K562 (cell line): ENCODE data around the gene ANXA4. TPM values are rescaled to one million over a fixed set of nuclear protein-coding genes. Genes with fewer than 3 reads are reported as not detected.

Experiments used
- CBFA2T2 ChIP-seq: fragments of 450-650 bp; conservative IDR thresholded peaks from 2 replicates; pipeline ENCODE4 v1.6.1; 2017; ENCODE audit warnings: mild to moderate bottlenecking
- CCAR2 ChIP-seq: fragments of 200-400 bp; formaldehyde crosslinking; IDR thresholded peaks from 2 replicates; pipeline ENCODE4 v1.6.1; 2017; ENCODE audit warnings: mild to moderate bottlenecking, low read depth, low read length
- CCNT2 ChIP-seq: IDR thresholded peaks from 2 replicates; pipeline ENCODE4 v1.6.1; 2011; ENCODE audit warnings: borderline replicate concordance, low read depth, mild to moderate bottlenecking, moderate library complexity, mixed read lengths, low read length; ENCODE audit not compliant: insufficient read length; ENCODE audit errors: extremely low read depth
- EGR1 ChIP-seq: fragments of 450-650 bp; conservative IDR thresholded peaks from 2 replicates; pipeline ENCODE4 v1.6.1; 2017; ENCODE audit warnings: mild to moderate bottlenecking
- FOS ChIP-seq: IDR thresholded peaks from 3 replicates; pipeline ENCODE4 v1.6.1; 2011; ENCODE audit not compliant: insufficient read length; ENCODE audit errors: extremely low read depth
- FOSL1 ChIP-seq: fragments of 200-800 bp; sonication (Bioruptor generic); conservative IDR thresholded peaks from 2 replicates; pipeline ENCODE4 v1.6.1; 2016; ENCODE audit warnings: missing genetic modification characterization, missing compliant biosample characterization
- FOXM1 ChIP-seq, 2 experiments: fragments of 450-650 bp in 1 of 2; sonication (generic) in 1 of 2; formaldehyde crosslinking in 1 of 2; IDR thresholded peaks; 2 replicates each; pipeline versions ENCODE4 v1.6.1 to v1.9.0; 2017 to 2022; ENCODE audit warnings: low read depth in 2 of 2, mild to moderate bottlenecking in 2 of 2, missing genetic modification reagents in 1 of 2, moderate library complexity in 1 of 2
- HMGN3 ChIP-seq: IDR thresholded peaks from 2 replicates; pipeline ENCODE4 v1.6.1; 2011; ENCODE audit warnings: borderline replicate concordance, low read depth, mild to moderate bottlenecking, mixed read lengths, low read length; ENCODE audit not compliant: insufficient read length; ENCODE audit errors: extremely low read depth
- HSF4 ChIP-seq: fragments of 250-450 bp; sonication (Bioruptor Pico); IDR thresholded peaks from 2 replicates; pipeline ENCODE4 v2.1.2; 2022; ENCODE audit warnings: mild to moderate bottlenecking, moderate library complexity, borderline replicate concordance
- OTX1 ChIP-seq: fragments of 450-650 bp; formaldehyde crosslinking; IDR thresholded peaks from 2 replicates; pipeline ENCODE4 v1.4.0; 2022; ENCODE audit warnings: mild to moderate bottlenecking
- SIN3B ChIP-seq: fragments of 450-650 bp; IDR thresholded peaks from 2 replicates; pipeline ENCODE4 v1.6.1; 2017; ENCODE audit warnings: low read depth, mild to moderate bottlenecking, moderate library complexity
- TCF3 ChIP-seq: sonication (generic); formaldehyde crosslinking; IDR thresholded peaks from 2 replicates; pipeline ENCODE4 v1.4.0; 2020; ENCODE audit warnings: mild to moderate bottlenecking, missing genetic modification reagents
- TEAD1 ChIP-seq, 2 experiments: fragments of 450-650 bp in 1 of 2; sonication (generic) in 1 of 2; formaldehyde crosslinking; IDR thresholded peaks; 2 replicates each; pipeline versions ENCODE4 v1.4.0 to v1.8.0; 2020 to 2022; ENCODE audit warnings: mild to moderate bottlenecking in 2 of 2, missing genetic modification reagents in 1 of 2
- ZFP30 ChIP-seq: fragments of 250-450 bp; sonication (Bioruptor Pico); IDR thresholded peaks from 2 replicates; pipeline ENCODE4 v1.8.0; 2022; ENCODE audit warnings: moderate library complexity, mild to moderate bottlenecking, inconsistent platforms, borderline replicate concordance
- ZKSCAN1 ChIP-seq: fragments of 150-350 bp; IDR thresholded peaks from 2 replicates; pipeline ENCODE4 v1.6.1; 2016; ENCODE audit warnings: low read depth, low read length
- ZNF232 ChIP-seq: sonication (generic); formaldehyde crosslinking; IDR thresholded peaks from 2 replicates; pipeline ENCODE4 v1.8.0; 2022; ENCODE audit warnings: mild to moderate bottlenecking, missing genetic modification reagents
- ZNF263 ChIP-seq: sonication (generic); formaldehyde crosslinking; IDR thresholded peaks from 2 replicates; pipeline ENCODE4 v1.8.0; 2022; ENCODE audit warnings: mild to moderate bottlenecking, missing genetic modification reagents, borderline replicate concordance
- ZSCAN32 ChIP-seq: fragments of 450-650 bp; formaldehyde crosslinking; IDR thresholded peaks from 2 replicates; pipeline ENCODE4 v1.4.0; 2020; ENCODE audit warnings: mild to moderate bottlenecking, moderate library complexity
- polyA plus RNA-seq, 8 experiments: library from polyadenylated mRNA; depleted of rRNA in 4 of 8; stranded (reverse) in 5 of 8; unstranded in 3 of 8; fragments of >200 nt; fragmentation: Nextera tagmentation in 2 of 8; fragmentation: Illumina TruSeq in 1 of 8; extraction: Ambion mirVana in 2 of 8; extraction: Trizol in 1 of 8; gene quantifications; 2 replicates each; pipeline versions ENCODE4 v1.2.1 to v1.2.3, GENCODE V29; 2011 to 2014; ENCODE audit warnings: inconsistent platforms in 1 of 8, missing spikeins in 1 of 8
- total RNA-seq, 7 experiments: library from RNA; depleted of rRNA in 6 of 7; stranded (reverse); fragments of >200 nt in 6 of 7; fragmentation: Illumina TruSeq in 2 of 7; extraction: Trizol in 2 of 7; gene quantifications; 2 replicates each; pipeline versions ENCODE4 v1.2.1 to v1.2.3, GENCODE V29; 2011 to 2021; ENCODE audit warnings: low replicate concordance in 1 of 7
- TF ChIP-seq, protein P1 (sequence below): fragments of 250-450 bp; sonication (Bioruptor Pico); IDR thresholded peaks from 2 replicates; pipeline ENCODE4 v1.5.0; 2021; ENCODE audit warnings: mild to moderate bottlenecking, borderline replicate concordance
- TF ChIP-seq, protein P2 (sequence below): fragments of 250-450 bp; sonication (Bioruptor Pico); IDR thresholded peaks from 2 replicates; pipeline ENCODE4 v1.4.0; 2020
- TF ChIP-seq, protein P3 (sequence below): fragments of 150-350 bp; IDR thresholded peaks from 2 replicates; pipeline ENCODE4 v1.6.1; 2014; ENCODE audit warnings: low read depth, mild to moderate bottlenecking, low read length, borderline replicate concordance

ANXA4 gene
- total and polyA plus RNA-seq, 9 of the 15 experiments (the other 6 are each of a cell fraction or from before 2014, with no cell fraction given): 3.4 to 13.6 (median 11.6) TPM

DNA sequence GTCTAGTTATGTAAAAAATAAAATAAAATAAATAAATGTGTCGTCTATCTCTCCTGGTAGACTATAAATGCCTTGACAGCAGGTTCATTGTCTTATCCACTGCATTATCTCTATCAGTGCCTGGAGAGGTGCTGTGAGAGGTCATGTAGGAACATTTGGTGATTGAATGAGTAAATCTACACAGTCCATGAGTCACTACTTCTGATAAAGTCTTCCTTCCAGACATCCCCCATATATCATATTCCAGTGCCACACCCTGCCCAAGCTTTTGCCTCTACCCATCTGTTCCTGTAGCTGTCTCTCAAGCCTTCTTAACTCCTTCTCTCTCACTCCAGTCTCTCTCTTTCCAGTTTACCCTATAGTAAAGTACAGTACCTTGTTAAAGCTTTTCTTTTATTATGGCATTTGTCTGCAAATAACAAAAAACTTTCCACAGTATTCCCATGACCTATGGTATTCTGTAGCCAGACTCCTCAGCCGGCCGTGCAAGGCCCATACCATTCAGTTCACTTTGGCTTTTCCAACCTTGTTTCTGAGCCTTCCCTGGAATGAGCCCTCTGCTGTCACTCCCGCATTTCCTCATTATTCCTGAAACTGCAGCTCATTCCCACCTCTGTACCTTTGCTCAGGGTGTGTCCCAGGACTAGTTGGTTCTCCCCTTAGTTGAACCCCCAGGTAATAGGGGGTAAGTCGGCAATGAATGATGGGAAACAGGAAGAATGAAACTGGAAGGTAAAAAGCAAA lies 37.5 kb downstream of the ANXA4 start (continued):
- TF ChIP-seq, protein P1, sequence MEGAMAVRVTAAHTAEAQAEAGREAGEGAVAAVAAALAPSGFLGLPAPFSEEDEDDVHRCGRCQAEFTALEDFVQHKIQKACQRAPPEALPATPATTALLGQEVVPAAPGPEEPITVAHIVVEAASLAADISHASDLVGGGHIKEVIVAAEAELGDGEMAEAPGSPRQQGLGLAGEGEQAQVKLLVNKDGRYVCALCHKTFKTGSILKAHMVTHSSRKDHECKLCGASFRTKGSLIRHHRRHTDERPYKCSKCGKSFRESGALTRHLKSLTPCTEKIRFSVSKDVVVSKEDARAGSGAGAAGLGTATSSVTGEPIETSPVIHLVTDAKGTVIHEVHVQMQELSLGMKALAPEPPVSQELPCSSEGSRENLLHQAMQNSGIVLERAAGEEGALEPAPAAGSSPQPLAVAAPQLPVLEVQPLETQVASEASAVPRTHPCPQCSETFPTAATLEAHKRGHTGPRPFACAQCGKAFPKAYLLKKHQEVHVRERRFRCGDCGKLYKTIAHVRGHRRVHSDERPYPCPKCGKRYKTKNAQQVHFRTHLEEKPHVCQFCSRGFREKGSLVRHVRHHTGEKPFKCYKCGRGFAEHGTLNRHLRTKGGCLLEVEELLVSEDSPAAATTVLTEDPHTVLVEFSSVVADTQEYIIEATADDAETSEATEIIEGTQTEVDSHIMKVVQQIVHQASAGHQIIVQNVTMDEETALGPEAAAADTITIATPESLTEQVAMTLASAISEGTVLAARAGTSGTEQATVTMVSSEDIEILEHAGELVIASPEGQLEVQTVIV (CRISPR knock-in tag): no peak
- no peak for TF ChIP-seq CCAR2
- TF ChIP-seq SIN3B: no peak
- no peak for TF ChIP-seq ZSCAN32 (CRISPR knock-in tag)
- TF ChIP-seq TCF3 (CRISPR knock-in tag): peak; percentile 39; the same call in 1 of the 2 replicates
- no peak for TF ChIP-seq HSF4 (CRISPR knock-in tag)
- TF ChIP-seq FOSL1 (tag): peak; percentile 94
- TF ChIP-seq EGR1: no peak
- no peak for TF ChIP-seq ZFP30 (CRISPR knock-in tag)
- TF ChIP-seq HMGN3: no peak
- TF ChIP-seq OTX1 (CRISPR knock-in tag): no peak
- TF ChIP-seq ZNF232 (CRISPR knock-in tag): no peak
- TF ChIP-seq ZKSCAN1: no peak
- no peak for TF ChIP-seq ZNF263 (CRISPR knock-in tag)
- TF ChIP-seq, protein P2, sequence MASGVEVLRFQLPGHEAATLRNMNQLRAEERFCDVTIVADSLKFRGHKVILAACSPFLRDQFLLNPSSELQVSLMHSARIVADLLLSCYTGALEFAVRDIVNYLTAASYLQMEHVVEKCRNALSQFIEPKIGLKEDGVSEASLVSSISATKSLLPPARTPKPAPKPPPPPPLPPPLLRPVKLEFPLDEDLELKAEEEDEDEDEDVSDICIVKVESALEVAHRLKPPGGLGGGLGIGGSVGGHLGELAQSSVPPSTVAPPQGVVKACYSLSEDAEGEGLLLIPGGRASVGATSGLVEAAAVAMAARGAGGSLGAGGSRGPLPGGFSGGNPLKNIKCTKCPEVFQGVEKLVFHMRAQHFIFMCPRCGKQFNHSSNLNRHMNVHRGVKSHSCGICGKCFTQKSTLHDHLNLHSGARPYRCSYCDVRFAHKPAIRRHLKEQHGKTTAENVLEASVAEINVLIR (CRISPR knock-in tag): no peak
- TF ChIP-seq, protein P3, sequence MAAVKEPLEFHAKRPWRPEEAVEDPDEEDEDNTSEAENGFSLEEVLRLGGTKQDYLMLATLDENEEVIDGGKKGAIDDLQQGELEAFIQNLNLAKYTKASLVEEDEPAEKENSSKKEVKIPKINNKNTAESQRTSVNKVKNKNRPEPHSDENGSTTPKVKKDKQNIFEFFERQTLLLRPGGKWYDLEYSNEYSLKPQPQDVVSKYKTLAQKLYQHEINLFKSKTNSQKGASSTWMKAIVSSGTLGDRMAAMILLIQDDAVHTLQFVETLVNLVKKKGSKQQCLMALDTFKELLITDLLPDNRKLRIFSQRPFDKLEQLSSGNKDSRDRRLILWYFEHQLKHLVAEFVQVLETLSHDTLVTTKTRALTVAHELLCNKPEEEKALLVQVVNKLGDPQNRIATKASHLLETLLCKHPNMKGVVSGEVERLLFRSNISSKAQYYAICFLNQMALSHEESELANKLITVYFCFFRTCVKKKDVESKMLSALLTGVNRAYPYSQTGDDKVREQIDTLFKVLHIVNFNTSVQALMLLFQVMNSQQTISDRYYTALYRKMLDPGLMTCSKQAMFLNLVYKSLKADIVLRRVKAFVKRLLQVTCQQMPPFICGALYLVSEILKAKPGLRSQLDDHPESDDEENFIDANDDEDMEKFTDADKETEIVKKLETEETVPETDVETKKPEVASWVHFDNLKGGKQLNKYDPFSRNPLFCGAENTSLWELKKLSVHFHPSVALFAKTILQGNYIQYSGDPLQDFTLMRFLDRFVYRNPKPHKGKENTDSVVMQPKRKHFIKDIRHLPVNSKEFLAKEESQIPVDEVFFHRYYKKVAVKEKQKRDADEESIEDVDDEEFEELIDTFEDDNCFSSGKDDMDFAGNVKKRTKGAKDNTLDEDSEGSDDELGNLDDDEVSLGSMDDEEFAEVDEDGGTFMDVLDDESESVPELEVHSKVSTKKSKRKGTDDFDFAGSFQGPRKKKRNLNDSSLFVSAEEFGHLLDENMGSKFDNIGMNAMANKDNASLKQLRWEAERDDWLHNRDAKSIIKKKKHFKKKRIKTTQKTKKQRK: no peak
- no peak for TF ChIP-seq FOXM1 (IDR thresholded peaks at IDR 0.05; ENCODE audit: low read depth)
- TF ChIP-seq FOXM1 (CRISPR knock-in tag; IDR thresholded peaks at IDR 0.05; ENCODE audit: low read depth): no peak
- no peak for TF ChIP-seq TEAD1 (CRISPR knock-in tag; IDR thresholded peaks at IDR 0.05)
- peak; percentile 67 for TF ChIP-seq CCNT2
- peak; percentile 67 for TF ChIP-seq CBFA2T2
- TF ChIP-seq FOS: peak; percentile 28
